HG03039 (cell line): ENCODE results near the gene TRIM74.
"Not testable (repeated sequence)": the region's sequence is repeated elsewhere in the genome, so short reads cannot be mapped to it uniquely, and the experiment has no call there.

Experiments
- ATAC-seq: cut with Tn5 transposase; IDR thresholded peaks from one replicate; pipeline ENCODE4 v1.9.1; 2021; ENCODE audit warnings: mild to moderate bottlenecking, moderate library complexity; ENCODE audit not compliant: unreplicated experiment

TRIM74 gene

GRCh38 chr7:72913750-72914149, 55.5 kb downstream of the TRIM74 start:
- ATAC-seq, result not testable (repeated sequence)

- ATAC-seq, result not testable (repeated sequence)
These were observed 57.9 kb downstream of the TRIM74 start for GRCh38 chr7:72911395-72911794.
